ENCODE results near the gene FAM90A26. TPM values are rescaled to one million over a fixed set of nuclear protein-coding genes. Genes with fewer than 3 reads are reported as not detected.
"Not testable (repeated sequence)": the region's sequence is repeated elsewhere in the genome, so short reads cannot be mapped to it uniquely, and the experiment has no call there.

Gene FAM90A26
- polyA plus RNA-seq, 1 donor = not detected

- not testable (repeated sequence) for H3K4me1 ChIP-seq (ENCODE audit: control insufficient read depth, insufficient read depth, low read length); DNase-seq; H3K27me3 ChIP-seq (ENCODE audit: control insufficient read depth, insufficient read depth, low read length); H3K9me3 ChIP-seq (ENCODE audit: control insufficient read depth, low read depth, low read length); H3K36me3 ChIP-seq (ENCODE audit: control insufficient read depth, insufficient read depth, low read length); H3K4me3 ChIP-seq (ENCODE audit: low read length); H3K27ac ChIP-seq (ENCODE audit: low read length)
- no CpG with 5 or more reads among the region's 6 CpGs for WGBS (ENCODE audit: insufficient coverage, low lambda C conversion rate)
Observed at GRCh38 chr4:9158392-9158791, 11.8 kb upstream of the FAM90A26 start.

GRCh38 chr4:9160046-9160445, 10.2 kb upstream of the FAM90A26 start:
- not testable (repeated sequence) for H3K27me3 ChIP-seq (ENCODE audit: control insufficient read depth, insufficient read depth, low read length); H3K27ac ChIP-seq (ENCODE audit: low read length); H3K4me1 ChIP-seq (ENCODE audit: control insufficient read depth, insufficient read depth, low read length); H3K36me3 ChIP-seq (ENCODE audit: control insufficient read depth, insufficient read depth, low read length); DNase-seq; H3K9me3 ChIP-seq (ENCODE audit: control insufficient read depth, low read depth, low read length); H3K4me3 ChIP-seq (ENCODE audit: low read length)
- WGBS (ENCODE audit: insufficient coverage, low lambda C conversion rate) = no CpG with 5 or more reads among the region's 6 CpGs

- H3K9me3 ChIP-seq (ENCODE audit: control insufficient read depth, low read depth, low read length); H3K4me1 ChIP-seq (ENCODE audit: control insufficient read depth, insufficient read depth, low read length); H3K36me3 ChIP-seq (ENCODE audit: control insufficient read depth, insufficient read depth, low read length); DNase-seq; H3K27me3 ChIP-seq (ENCODE audit: control insufficient read depth, insufficient read depth, low read length); H3K27ac ChIP-seq (ENCODE audit: low read length); H3K4me3 ChIP-seq (ENCODE audit: low read length): not testable (repeated sequence)
- no CpG with 5 or more reads among the region's 8 CpGs for WGBS (ENCODE audit: insufficient coverage, low lambda C conversion rate)
Observed at GRCh38 chr4:9165990-9166389, 4.2 kb upstream of the FAM90A26 start.

- H3K9me3 ChIP-seq (ENCODE audit: control insufficient read depth, low read depth, low read length); H3K27ac ChIP-seq (ENCODE audit: low read length); H3K4me3 ChIP-seq (ENCODE audit: low read length); H3K36me3 ChIP-seq (ENCODE audit: control insufficient read depth, insufficient read depth, low read length); DNase-seq; H3K27me3 ChIP-seq (ENCODE audit: control insufficient read depth, insufficient read depth, low read length); H3K4me1 ChIP-seq (ENCODE audit: control insufficient read depth, insufficient read depth, low read length): not testable (repeated sequence)
- WGBS (ENCODE audit: insufficient coverage, low lambda C conversion rate) = no CpG with 5 or more reads among the region's 13 CpGs
Observed at GRCh38 chr4:9210357-9210756, 40.1 kb downstream of the FAM90A26 start, which contains the start of gene USP17L10. TSS of gene USP17L10 (plus strand) at chr4:9210657. CDS start at chr4:9210657, 0 bp downstream.

GRCh38 chr4:9214701-9215100, 44.5 kb downstream of the FAM90A26 start:
- not testable (repeated sequence) for H3K4me3 ChIP-seq (ENCODE audit: low read length); H3K4me1 ChIP-seq (ENCODE audit: control insufficient read depth, insufficient read depth, low read length); H3K27me3 ChIP-seq (ENCODE audit: control insufficient read depth, insufficient read depth, low read length); H3K27ac ChIP-seq (ENCODE audit: low read length); H3K36me3 ChIP-seq (ENCODE audit: control insufficient read depth, insufficient read depth, low read length); DNase-seq; H3K9me3 ChIP-seq (ENCODE audit: control insufficient read depth, low read depth, low read length)
- 93% methylated on average over 3 of the region's 14 CpGs for WGBS (ENCODE audit: insufficient coverage, low lambda C conversion rate)

- not testable (repeated sequence) for H3K36me3 ChIP-seq (ENCODE audit: control insufficient read depth, insufficient read depth, low read length); H3K9me3 ChIP-seq (ENCODE audit: control insufficient read depth, low read depth, low read length); DNase-seq; H3K27ac ChIP-seq (ENCODE audit: low read length); H3K27me3 ChIP-seq (ENCODE audit: control insufficient read depth, insufficient read depth, low read length); H3K4me1 ChIP-seq (ENCODE audit: control insufficient read depth, insufficient read depth, low read length); H3K4me3 ChIP-seq (ENCODE audit: low read length)
- no CpG with 5 or more reads among the region's 14 CpGs for WGBS (ENCODE audit: insufficient coverage, low lambda C conversion rate)
Observed at GRCh38 chr4:9215105-9215504, 44.9 kb downstream of the FAM90A26 start, which contains the start of gene USP17L11. TSS of gene USP17L11 (plus strand) at chr4:9215405. CDS start at chr4:9215405, 0 bp downstream.

GRCh38 chr4:9219852-9220251, 49.6 kb downstream of the FAM90A26 start, which contains the start of gene USP17L12:
TSS of gene USP17L12 (plus strand) at chr4:9220152. CDS start at chr4:9220152, 0 bp downstream.
- not testable (repeated sequence) for H3K27me3 ChIP-seq (ENCODE audit: control insufficient read depth, insufficient read depth, low read length); H3K4me3 ChIP-seq (ENCODE audit: low read length); H3K9me3 ChIP-seq (ENCODE audit: control insufficient read depth, low read depth, low read length); H3K36me3 ChIP-seq (ENCODE audit: control insufficient read depth, insufficient read depth, low read length); DNase-seq; H3K4me1 ChIP-seq (ENCODE audit: control insufficient read depth, insufficient read depth, low read length); H3K27ac ChIP-seq (ENCODE audit: low read length)
- WGBS (ENCODE audit: insufficient coverage, low lambda C conversion rate) = no CpG with 5 or more reads among the region's 13 CpGs

GRCh38 chr4:9224596-9224995, 54.4 kb downstream of the FAM90A26 start, which contains the start of gene USP17L13:
TSS of gene USP17L13 (plus strand) at chr4:9224896. CDS start at chr4:9224896, 0 bp downstream.
- not testable (repeated sequence) for H3K4me1 ChIP-seq (ENCODE audit: control insufficient read depth, insufficient read depth, low read length); H3K9me3 ChIP-seq (ENCODE audit: control insufficient read depth, low read depth, low read length); H3K4me3 ChIP-seq (ENCODE audit: low read length); H3K27me3 ChIP-seq (ENCODE audit: control insufficient read depth, insufficient read depth, low read length); DNase-seq; H3K27ac ChIP-seq (ENCODE audit: low read length); H3K36me3 ChIP-seq (ENCODE audit: control insufficient read depth, insufficient read depth, low read length)
- WGBS (ENCODE audit: insufficient coverage, low lambda C conversion rate) = no CpG with 5 or more reads among the region's 14 CpGs

Other genes with a start within 250 kb of the FAM90A26 start
- gene USP17L10, start 40.2 kb downstream of the FAM90A26 start, polyA plus RNA-seq = not detected
- gene USP17L11, start 45.0 kb downstream of the FAM90A26 start, polyA plus RNA-seq = not detected
- not detected for gene USP17L12, start 49.7 kb downstream of the FAM90A26 start, polyA plus RNA-seq
- gene USP17L13, start 54.5 kb downstream of the FAM90A26 start, polyA plus RNA-seq = not detected
- not detected for gene USP17L15, start 64.0 kb downstream of the FAM90A26 start, polyA plus RNA-seq
- gene USP17L17, start 73.5 kb downstream of the FAM90A26 start, polyA plus RNA-seq = not detected
- gene USP17L18, start 78.2 kb downstream of the FAM90A26 start, polyA plus RNA-seq = not detected
- gene USP17L19, start 83.0 kb downstream of the FAM90A26 start, polyA plus RNA-seq = not detected
- gene USP17L20, start 87.7 kb downstream of the FAM90A26 start, polyA plus RNA-seq = not detected
- gene USP17L21, start 92.5 kb downstream of the FAM90A26 start, polyA plus RNA-seq = not detected
- not detected for gene USP17L22, start 97.2 kb downstream of the FAM90A26 start, polyA plus RNA-seq
- not detected for gene USP17L24, start 154.8 kb downstream of the FAM90A26 start, polyA plus RNA-seq
- gene USP17L25, start 159.5 kb downstream of the FAM90A26 start, polyA plus RNA-seq = not detected
- not detected for gene USP17L26, start 164.2 kb downstream of the FAM90A26 start, polyA plus RNA-seq
- not detected for gene USP17L5, start 169.0 kb downstream of the FAM90A26 start, polyA plus RNA-seq
- gene USP17L27, start 173.7 kb downstream of the FAM90A26 start, polyA plus RNA-seq = not detected
- gene USP17L28, start 178.5 kb downstream of the FAM90A26 start, polyA plus RNA-seq = not detected
- gene USP17L29, start 183.2 kb downstream of the FAM90A26 start, polyA plus RNA-seq = not detected
- not detected for gene USP17L30, start 192.7 kb downstream of the FAM90A26 start, polyA plus RNA-seq

Measured in large intestine (tissue), 3 donors.